Hindlimb muscle (tissue), 1 donor: ENCODE data around the gene ARID1B. TPM values are rescaled to one million over a fixed set of nuclear protein-coding genes. Genes with fewer than 3 reads are reported as not detected.

Experiments
- DNase-seq: peaks from one replicate; pipeline ENCODE4 v3.0.0-alpha.2; 2013
- polyA plus RNA-seq: library from polyadenylated mRNA; unstranded; fragments of 120-200 nt; gene quantifications from one replicate; pipeline ENCODE4 v1.2.1, GENCODE V29; 2013; ENCODE audit not compliant: insufficient read length

The ARID1B gene
- polyA plus RNA-seq, 1 donor, result 76.6 TPM

DNA sequence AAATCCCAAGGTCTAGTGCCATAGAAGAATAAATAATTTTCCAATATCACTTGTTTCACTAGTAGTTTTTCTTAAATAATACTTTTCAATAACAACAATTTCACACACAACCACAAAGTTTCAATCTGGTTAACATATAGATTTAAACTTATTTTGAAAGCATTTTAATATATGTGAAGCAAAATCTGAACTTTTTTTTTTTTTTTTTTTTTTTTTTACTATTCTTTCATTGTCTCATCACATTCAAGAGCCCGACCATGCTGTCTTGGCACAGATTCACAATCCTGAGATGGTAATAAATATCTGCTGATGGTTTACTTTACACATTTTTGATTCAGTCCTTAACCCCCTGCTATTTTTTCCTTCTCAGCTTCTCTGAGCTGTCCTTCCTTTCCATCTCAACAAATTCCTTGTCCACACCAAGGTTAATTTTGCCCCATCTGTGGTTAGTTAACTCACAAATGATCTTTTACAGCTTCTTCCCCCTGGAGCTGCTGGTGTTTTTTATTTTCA is 283.3 kb downstream of the ARID1B start:
- no peak for DNase-seq

DNA sequence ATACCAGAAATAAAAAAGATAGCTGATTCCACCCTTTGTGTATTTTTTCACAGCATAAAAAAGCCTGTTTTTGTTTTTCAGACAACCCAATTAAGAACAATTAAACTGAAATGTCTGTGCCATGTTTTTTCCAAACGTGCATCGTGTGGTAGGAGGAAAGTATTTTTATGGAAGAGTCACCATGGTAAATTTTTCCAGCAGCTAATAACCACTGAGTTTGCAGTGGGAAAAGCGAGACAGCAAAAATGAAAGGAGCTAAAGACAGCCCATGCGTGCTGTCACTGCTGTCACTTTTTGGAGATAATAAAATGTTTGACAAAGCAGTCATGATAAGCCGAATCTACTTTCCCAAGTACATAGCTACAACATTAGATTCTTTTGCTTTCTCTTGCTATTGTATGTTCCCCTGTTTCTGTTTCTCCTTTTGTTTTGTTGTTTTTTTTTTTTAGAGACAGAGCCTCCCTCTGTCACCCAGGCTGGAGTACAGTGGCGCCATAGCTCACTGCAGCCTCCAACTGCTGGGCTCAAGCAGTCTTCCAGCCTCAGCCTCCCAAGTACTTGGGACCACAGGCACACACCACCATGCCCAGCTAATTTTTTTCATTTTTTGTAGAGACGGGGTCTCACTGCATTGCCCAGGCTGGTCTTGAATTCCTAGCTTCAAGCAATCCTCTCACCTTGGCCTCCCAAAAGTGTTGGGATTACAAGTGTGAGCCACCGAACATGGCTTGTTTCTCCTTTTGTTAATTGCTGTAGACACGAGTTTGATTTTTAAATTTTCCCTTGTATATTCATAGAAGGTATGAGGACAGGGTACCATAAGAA is 284.8 kb downstream of the ARID1B start:
- no peak for DNase-seq

- no peak for DNase-seq
Measured at GRCh38 chr6:157063176-157063905, 286.2 kb downstream of the ARID1B start.

DNA sequence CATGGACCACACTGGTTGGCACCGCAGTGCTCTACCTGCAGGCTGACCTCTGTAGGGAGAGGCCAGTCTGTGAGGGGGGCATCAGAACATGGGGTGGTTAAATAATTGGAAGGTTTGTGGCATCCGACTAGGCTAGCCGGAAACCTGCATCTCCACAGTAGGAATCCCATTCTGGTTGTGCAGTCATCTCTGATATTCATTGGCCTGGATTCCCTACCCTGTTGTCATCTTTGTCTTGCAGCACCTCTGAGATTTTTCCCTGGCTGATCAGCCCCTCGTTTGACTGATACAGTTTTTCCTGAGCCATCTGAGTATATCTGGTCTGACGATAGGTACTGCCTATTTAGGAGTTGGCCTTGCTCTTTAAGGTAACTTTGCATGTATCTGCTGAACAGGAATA is 286.7 kb downstream of the ARID1B start:
- DNase-seq, result no peak

DNA sequence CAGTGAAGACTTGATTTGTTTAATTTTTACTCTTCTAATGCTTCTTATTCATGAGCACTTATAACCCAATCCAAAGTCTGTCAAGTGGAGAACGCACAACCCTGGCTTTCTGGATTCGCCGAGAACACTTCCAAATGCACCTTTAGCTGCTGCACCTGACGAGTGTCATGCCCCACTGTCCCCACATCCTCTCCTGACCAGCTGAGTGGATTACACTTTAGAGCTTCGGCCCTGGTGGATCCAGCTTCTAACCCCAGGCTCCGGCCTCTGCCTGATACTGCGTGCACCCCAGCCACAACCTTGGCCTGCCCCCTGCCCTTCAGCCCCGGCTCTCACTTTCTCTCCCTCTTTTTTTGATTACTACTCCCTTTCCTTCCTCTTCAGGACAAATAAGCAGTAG is 287.3 kb downstream of the ARID1B start:
- DNase-seq, result no peak

- no peak for DNase-seq
Measured at GRCh38 chr6:157065366-157065765, 288.2 kb downstream of the ARID1B start.

DNA sequence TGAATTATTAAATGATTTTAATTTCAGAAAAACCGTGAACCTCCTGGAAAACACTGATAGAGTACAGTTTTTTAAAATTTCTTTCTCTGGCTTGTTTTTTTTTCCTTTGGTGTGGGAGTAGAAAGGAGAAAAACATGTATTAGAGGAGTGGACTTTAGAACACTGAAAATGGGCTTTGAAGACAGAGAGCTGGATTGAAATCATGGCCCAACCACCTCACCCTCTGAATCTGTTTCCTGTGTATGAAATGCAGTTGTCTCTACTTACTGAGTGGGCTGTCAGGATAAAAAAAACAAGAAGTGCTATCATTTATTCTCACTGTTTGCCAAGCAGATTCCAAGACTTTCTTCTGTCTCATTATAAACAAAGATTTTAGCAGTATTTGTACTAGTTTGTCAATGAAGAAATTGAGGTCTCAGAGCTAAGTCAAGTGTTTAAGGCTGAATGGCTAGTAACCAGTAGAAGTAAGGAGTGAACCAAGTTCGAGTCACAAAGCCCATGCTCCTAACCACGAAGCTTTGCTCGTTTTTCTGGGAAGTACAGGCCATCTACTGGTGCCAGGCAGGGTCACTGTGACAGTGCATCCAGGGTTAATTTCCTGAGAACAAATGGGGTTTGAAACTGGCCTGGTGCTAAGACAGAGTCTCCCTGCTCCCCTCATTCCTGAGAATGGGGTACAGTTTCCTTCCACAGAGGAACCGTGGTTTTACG is 289.8 kb downstream of the ARID1B start:
- DNase-seq, result no peak

DNA sequence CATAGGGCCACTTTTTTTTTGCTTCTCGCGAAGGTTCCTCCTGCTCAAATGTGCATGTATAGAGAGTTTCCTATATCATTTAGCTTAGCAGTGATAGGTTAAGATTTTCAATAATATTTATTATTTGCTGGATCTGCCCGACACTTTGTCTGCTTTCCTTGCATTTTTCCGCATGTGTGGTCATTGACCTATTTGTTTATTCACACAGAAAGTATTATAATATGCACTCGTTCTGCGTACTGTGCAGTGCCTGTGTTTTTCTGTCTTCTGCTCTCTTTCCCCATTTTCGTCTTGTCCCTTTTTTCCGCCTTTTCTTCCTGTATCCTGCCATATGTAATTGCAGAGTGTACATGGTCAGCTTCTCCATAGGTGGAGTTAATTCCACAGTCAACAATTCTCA is 290.3 kb downstream of the ARID1B start:
- DNase-seq, result no peak

GRCh38 chr6:157068691-157069324 is 291.6 kb downstream of the ARID1B start:
- no peak for DNase-seq

DNA sequence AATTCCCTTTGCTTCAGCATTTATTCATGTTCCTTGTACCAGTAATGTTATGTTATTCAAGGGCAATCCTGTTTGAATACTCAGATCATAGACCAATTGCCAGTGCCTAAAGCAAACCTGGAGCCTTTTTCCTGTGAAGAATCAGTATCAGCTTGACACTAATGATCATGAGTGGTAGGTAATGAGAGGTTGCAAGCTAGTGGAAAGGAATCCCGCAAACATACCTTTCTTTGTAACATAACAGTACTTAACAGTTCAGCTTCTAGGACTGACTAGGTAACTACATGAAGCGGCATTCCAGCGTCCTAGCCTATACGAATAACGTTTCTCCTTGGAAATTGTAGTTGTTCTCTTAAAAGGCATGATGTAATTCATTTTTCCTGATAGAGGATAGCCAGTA is 292.4 kb downstream of the ARID1B start:
- DNase-seq, result no peak

DNA sequence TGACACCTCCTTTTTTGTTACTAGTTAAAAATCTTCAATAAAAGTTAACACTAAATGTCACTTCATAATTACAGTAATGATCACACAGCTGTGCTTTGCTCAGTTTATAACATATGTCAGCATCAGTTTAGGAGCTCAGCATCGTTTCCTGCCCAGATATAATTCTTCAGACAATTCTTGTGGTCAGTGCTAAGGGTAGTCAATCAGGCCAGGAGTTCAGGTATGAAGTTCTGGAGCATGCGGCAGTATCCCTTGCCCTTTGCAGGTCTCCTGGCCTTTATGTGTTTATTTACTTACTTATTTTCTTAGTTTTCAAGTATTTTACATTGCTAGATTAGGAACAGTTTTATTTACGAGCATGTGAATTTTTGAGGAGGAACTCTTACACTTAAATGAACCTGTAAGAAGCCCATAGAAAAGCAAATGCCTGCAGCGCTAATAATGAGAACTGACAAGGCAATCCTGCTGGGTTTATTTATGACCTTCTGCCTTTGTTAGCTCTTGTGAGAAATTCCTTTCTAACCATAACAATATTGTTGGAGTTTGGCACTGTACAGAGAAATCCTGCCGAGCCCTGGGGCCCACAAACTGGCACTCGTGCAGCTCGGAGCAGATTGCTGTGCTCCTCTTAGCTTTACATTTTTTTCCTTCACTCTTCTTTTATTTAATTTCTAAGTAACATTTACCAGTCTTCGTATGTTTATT is 293.4 kb downstream of the ARID1B start:
- DNase-seq, result no peak

- no peak for DNase-seq
Measured at GRCh38 chr6:157072128-157072527, 294.9 kb downstream of the ARID1B start.

DNA sequence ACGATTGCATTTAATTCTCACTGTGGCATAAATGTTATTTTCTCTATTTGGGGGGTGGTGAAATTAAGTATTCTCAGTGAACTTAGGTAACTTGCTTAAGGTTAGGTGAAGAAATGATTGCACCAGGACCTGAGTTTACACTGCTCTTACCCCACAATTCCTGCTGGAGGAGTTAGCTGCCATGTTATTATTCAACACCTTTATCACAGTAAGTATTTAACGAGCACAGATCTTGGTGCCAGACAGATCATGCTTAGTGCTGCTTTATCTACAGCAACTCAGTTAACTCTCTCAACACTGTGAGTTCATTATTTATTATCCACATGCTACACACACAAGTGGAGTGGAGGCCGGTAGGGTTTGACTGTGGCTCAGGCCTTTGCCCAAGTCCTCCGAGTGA is 296.4 kb downstream of the ARID1B start:
- no peak for DNase-seq

DNA sequence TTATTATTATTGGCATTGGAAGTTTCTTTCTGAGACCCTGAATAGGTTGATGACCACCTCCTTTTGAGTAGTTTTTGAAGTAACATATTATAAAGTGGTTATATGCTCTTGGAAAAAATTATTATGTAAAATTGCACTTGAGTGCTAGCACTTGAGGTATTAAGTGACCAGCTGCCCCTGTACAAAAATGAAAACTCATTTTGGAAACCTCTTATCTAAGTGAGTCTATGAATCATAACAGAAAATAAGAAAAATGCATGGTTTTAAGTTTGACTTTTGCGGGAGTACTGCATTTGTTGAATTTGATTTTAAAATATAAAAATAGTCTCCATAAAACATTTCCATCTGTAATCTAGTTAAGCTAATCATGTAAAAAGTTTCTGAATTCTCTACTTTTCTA is 297.8 kb downstream of the ARID1B start:
- no peak for DNase-seq

GRCh38 chr6:157075549-157076450 is 298.6 kb downstream of the ARID1B start:
- DNase-seq, result no peak

DNA sequence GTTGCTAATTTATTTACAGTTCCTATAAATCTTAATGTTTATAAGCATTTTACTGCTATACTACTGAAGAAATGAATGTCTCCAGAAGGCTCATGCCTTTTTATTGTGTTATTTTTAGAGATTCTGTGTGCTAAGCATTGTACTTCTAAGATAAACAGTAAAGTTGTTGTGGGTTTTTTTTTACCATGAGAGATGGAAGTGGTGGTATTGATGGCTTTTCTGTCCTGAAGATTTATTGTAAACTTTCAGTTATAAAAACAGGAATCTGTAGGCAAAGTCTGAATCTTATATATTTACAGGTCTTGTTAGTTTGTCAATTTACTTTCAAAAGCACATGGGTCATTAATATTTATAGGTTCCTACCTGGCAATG is 299.3 kb downstream of the ARID1B start:
- no peak for DNase-seq

GRCh38 chr6:157077251-157077650 is 300.1 kb downstream of the ARID1B start:
- no peak for DNase-seq

GRCh38 chr6:157078326-157078725 is 301.1 kb downstream of the ARID1B start:
- no peak for DNase-seq

GRCh38 chr6:157079277-157079676 is 302.1 kb downstream of the ARID1B start:
- DNase-seq, result no peak

GRCh38 chr6:157079771-157080170 is 302.6 kb downstream of the ARID1B start:
- DNase-seq, result no peak

GRCh38 chr6:157080986-157081391 is 303.8 kb downstream of the ARID1B start:
- no peak for DNase-seq
